Stimulated activated CD8-positive, alpha-beta memory T cell treated with anti-CD3 and anti-CD28 coated beads, Interleukin-7, amount 100 ng/mL, for 24 hours (primary cell): ENCODE measurements around the gene TRPC5OS.

Source experiments
- DNase-seq: peaks from one replicate; pipeline ENCODE4 v3.0.0-alpha.2; 2020; ENCODE audit warnings: low read depth

Gene TRPC5OS

GRCh38 chrX:111875881-111876280 lies at the start of gene TRPC5OS:
Gene TRPC5OS, plus strand, starts transcription at chrX:111876181. Its CDS starts 25,669 bp downstream, at chrX:111901850.
- DNase-seq: no peak

GRCh38 chrX:111829345-111829744 lies 46.6 kb upstream of the TRPC5OS start:
- no peak for DNase-seq

- no peak for DNase-seq
Measured at GRCh38 chrX:111830571-111830970, 45.4 kb upstream of the TRPC5OS start.

- DNase-seq: no peak
Measured at GRCh38 chrX:111831343-111831742, 44.6 kb upstream of the TRPC5OS start.

- no peak for DNase-seq
Measured at GRCh38 chrX:111837197-111837596, 38.8 kb upstream of the TRPC5OS start.

- DNase-seq: no peak
Measured at GRCh38 chrX:111847491-111848133, 28.4 kb upstream of the TRPC5OS start.

- no peak for DNase-seq
Measured at GRCh38 chrX:111848541-111848940, 27.4 kb upstream of the TRPC5OS start.

- DNase-seq: no peak
Measured at GRCh38 chrX:111850975-111851374, 25.0 kb upstream of the TRPC5OS start.

GRCh38 chrX:111854556-111855490 lies 21.2 kb upstream of the TRPC5OS start:
- no peak for DNase-seq

GRCh38 chrX:111857534-111858060 lies 18.4 kb upstream of the TRPC5OS start:
- no peak for DNase-seq

- DNase-seq: no peak
Measured at GRCh38 chrX:111861605-111862004, 14.4 kb upstream of the TRPC5OS start.

- no peak for DNase-seq
Measured at GRCh38 chrX:111867236-111867635, 8.7 kb upstream of the TRPC5OS start.

GRCh38 chrX:111868726-111869638 lies 7.0 kb upstream of the TRPC5OS start:
- DNase-seq: no peak

- no peak for DNase-seq
Measured at GRCh38 chrX:111869639-111870034, 6.3 kb upstream of the TRPC5OS start.

GRCh38 chrX:111874241-111874640 lies 1.7 kb upstream of the TRPC5OS start:
- no peak for DNase-seq

GRCh38 chrX:111876646-111877045 lies 665 bp downstream of the TRPC5OS start:
- DNase-seq: no peak

- no peak for DNase-seq
Measured at GRCh38 chrX:111877681-111878080, 1.7 kb downstream of the TRPC5OS start.

GRCh38 chrX:111880735-111881134 lies 4.8 kb downstream of the TRPC5OS start:
- no peak for DNase-seq

- no peak for DNase-seq
Measured at GRCh38 chrX:111881715-111882114, 5.7 kb downstream of the TRPC5OS start.

GRCh38 chrX:111886678-111887077 lies 10.7 kb downstream of the TRPC5OS start:
- DNase-seq: no peak

- no peak for DNase-seq
Measured at GRCh38 chrX:111888600-111888999, 12.6 kb downstream of the TRPC5OS start.

- DNase-seq: no peak
Measured at GRCh38 chrX:111892375-111892774, 16.4 kb downstream of the TRPC5OS start.
